Naive thymus-derived CD4-positive, alpha-beta T cell (primary cell): ENCODE results near the gene FBXO8. TPM values are rescaled to one million over a fixed set of nuclear protein-coding genes. Genes with fewer than 3 reads are reported as not detected.

Source experiments
- ATAC-seq: fragments of 150-1000 bp; cut with Tn5 transposase; 2 replicates; pipeline ENCODE4 v1.10.0; 2021; ENCODE audit warnings: mild to moderate bottlenecking, moderate library complexity
- CTCF ChIA-PET: fragments of 350-600 bp; sonication (Branson Sonifier 250); formaldehyde crosslinking; loops from one replicate; lab custom pipeline; 2021; ENCODE audit warnings: antibody characterized with exemption; lab: Charles Lee
- POLR2A ChIA-PET: fragments of 350-600 bp; sonication (Branson Sonifier 250); formaldehyde crosslinking; loops from one replicate; lab custom pipeline; 2021; ENCODE audit warnings: antibody characterized with exemption, inconsistent platforms; lab: Charles Lee
- DNase-seq, 9 donors: peaks; one replicate each; pipeline versions ENCODE4 v3.0.0 to v3.0.0-alpha.2; 2020 to 2022; ENCODE audit warnings: mixed read lengths in 1 of 9
- H3K27ac ChIP-seq: one replicate; pipeline ENCODE4 v1.7.0; 2013; ENCODE audit warnings: mild to moderate bottlenecking, low read depth, low read length, moderate library complexity
- H3K27me3 ChIP-seq, 2 donors: one replicate each; pipeline ENCODE4 v1.7.0; 2013; ENCODE audit warnings: low read length in 2 of 2, mild to moderate bottlenecking in 2 of 2, moderate library complexity in 2 of 2; ENCODE audit not compliant: control insufficient read depth in 2 of 2, insufficient read depth in 2 of 2
- H3K36me3 ChIP-seq, 3 experiments: 1 replicate in 2 of 3; 2 replicates in 1 of 3; pipeline ENCODE4 v1.7.0; 2013; ENCODE audit warnings: low read length in 3 of 3, mild to moderate bottlenecking in 3 of 3, moderate library complexity in 1 of 3; ENCODE audit not compliant: insufficient read depth in 3 of 3, control insufficient read depth in 2 of 3
- H3K4me1 ChIP-seq, 2 donors: one replicate each; pipeline ENCODE4 v1.7.0; 2013; ENCODE audit warnings: low read length in 2 of 2, mild to moderate bottlenecking in 2 of 2, moderate library complexity in 1 of 2; ENCODE audit not compliant: control insufficient read depth in 2 of 2, insufficient read depth in 2 of 2
- H3K4me3 ChIP-seq: 2 replicates; pipeline ENCODE4 v1.7.0; 2013; ENCODE audit warnings: mild to moderate bottlenecking, low read length
- H3K9me3 ChIP-seq, 3 experiments: 1 replicate in 2 of 3; 2 replicates in 1 of 3; pipeline ENCODE4 v1.7.0; 2013; ENCODE audit warnings: low read length in 3 of 3; ENCODE audit not compliant: control insufficient read depth in 2 of 3
- H3K27ac Mint-ChIP-seq, 9 donors: one replicate each; pipeline ENCODE4 v1.8.0; 2020 to 2022; ENCODE audit warnings: mixed read lengths in 9 of 9, mild to moderate bottlenecking in 8 of 9, moderate library complexity in 5 of 9, inconsistent platforms in 2 of 9
- H3K27me3 Mint-ChIP-seq, 5 donors: one replicate each; pipeline ENCODE4 v1.8.0; 2021 to 2022; ENCODE audit warnings: mixed read lengths in 5 of 5, mild to moderate bottlenecking in 1 of 5
- H3K36me3 Mint-ChIP-seq, 5 donors: one replicate each; pipeline ENCODE4 v1.8.0; 2020 to 2022; ENCODE audit warnings: mixed read lengths in 5 of 5, mild to moderate bottlenecking in 3 of 5, inconsistent platforms in 1 of 5
- H3K4me1 Mint-ChIP-seq, 7 donors: one replicate each; pipeline ENCODE4 v1.8.0; 2020 to 2022; ENCODE audit warnings: mixed read lengths in 7 of 7, mild to moderate bottlenecking in 3 of 7, inconsistent platforms in 1 of 7
- H3K4me3 Mint-ChIP-seq, 10 donors: one replicate each; pipeline ENCODE4 v1.8.0; 2020 to 2022; ENCODE audit warnings: mild to moderate bottlenecking in 10 of 10, mixed read lengths in 10 of 10, moderate library complexity in 6 of 10, inconsistent platforms in 2 of 10
- H3K9me3 Mint-ChIP-seq, 11 donors: one replicate each; pipeline ENCODE4 v1.8.0; 2020 to 2022; ENCODE audit warnings: mixed read lengths in 11 of 11, mild to moderate bottlenecking in 4 of 11, inconsistent platforms in 1 of 11, moderate library complexity in 1 of 11
- intact Hi-C, 2 donors: fragments of 100-400 bp; cut with micrococcal nuclease; formaldehyde crosslinking; loops; one replicate each; pipeline ENCODE4 v1.15.1; 2023
- polyA plus RNA-seq, 2 donors: library from polyadenylated mRNA; unstranded; fragments of 300-500 nt; fragmentation: Illumina TruSeq; gene quantifications; one replicate each; pipeline ENCODE4 v1.2.3, GENCODE V29; 2021
- total RNA-seq, 6 experiments: library from RNA in 5 of 6; stranded (reverse) in 5 of 6; gene quantifications; 1 replicate in 5 of 6; 2 replicates in 1 of 6; pipeline ENCODE4 v1.2.3 and lab custom pipeline; 2021 to 2026

The FBXO8 gene
- total and polyA plus RNA-seq, 7 experiments from 2014 or later, result 10.4 to 25.7 (median 17.3) TPM

DNA sequence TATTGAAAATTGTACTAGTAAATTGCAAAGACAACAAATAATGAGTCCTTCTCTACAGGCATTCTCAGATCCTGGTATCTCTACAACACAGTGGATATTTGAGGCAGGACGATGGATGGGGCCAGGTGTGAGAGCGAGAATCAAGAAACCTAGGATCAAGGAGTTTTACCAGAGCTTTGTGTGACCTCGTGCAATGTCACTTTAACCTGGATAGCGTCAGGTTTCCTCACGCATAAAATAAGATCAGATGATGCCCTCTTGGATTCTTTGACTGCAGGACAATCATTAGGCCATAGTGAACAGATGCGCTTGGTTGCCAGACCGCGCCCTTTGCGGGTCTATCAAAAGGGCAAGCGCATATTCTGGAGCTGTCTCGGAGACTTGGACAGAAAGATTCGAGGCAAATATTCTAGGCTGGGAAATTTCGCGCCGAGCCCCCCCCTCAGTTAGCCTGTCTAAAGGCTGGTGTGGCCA, 66.6 kb downstream of the FBXO8 start:
- no peak overlapping the region for H3K27ac Mint-ChIP-seq
- ATAC-seq (no peak), DNase-seq (no peak)
- H3K36me3 Mint-ChIP-seq, result peaks cover 0 to 3% (median 0%) of the 10 kb centered on the region in 5 donors
- Histone ChIP-seq H3K27ac (no peak overlapping the region), H3K36me3 (no peaks in the 10 kb centered on the region), H3K27me3 (peaks cover 25 to 59% of the 10 kb centered on the region in 2 donors), H3K9me3 (no peaks in the 10 kb centered on the region), H3K4me3 (no peak overlapping the region), H3K4me1 (peaks cover 23 to 35% of the 10 kb centered on the region in 2 donors)
- ChIA-PET POLR2A (no interaction called here), CTCF (no interaction called here)
- H3K4me1 Mint-ChIP-seq, result peaks cover 33 to 56% (median 44%) of the 10 kb centered on the region in 7 donors
- intact Hi-C loops, result no loop called here
- H3K9me3 Mint-ChIP-seq, result peaks cover 0 to 12% (median 3%) of the 10 kb centered on the region in 11 donors
- peak overlapping the region in 7 of 10 donors; percentile 36 to 71 (median 61) for H3K4me3 Mint-ChIP-seq
- H3K27me3 Mint-ChIP-seq, result peaks cover 81 to 97% (median 91%) of the 10 kb centered on the region in 5 donors

DNA sequence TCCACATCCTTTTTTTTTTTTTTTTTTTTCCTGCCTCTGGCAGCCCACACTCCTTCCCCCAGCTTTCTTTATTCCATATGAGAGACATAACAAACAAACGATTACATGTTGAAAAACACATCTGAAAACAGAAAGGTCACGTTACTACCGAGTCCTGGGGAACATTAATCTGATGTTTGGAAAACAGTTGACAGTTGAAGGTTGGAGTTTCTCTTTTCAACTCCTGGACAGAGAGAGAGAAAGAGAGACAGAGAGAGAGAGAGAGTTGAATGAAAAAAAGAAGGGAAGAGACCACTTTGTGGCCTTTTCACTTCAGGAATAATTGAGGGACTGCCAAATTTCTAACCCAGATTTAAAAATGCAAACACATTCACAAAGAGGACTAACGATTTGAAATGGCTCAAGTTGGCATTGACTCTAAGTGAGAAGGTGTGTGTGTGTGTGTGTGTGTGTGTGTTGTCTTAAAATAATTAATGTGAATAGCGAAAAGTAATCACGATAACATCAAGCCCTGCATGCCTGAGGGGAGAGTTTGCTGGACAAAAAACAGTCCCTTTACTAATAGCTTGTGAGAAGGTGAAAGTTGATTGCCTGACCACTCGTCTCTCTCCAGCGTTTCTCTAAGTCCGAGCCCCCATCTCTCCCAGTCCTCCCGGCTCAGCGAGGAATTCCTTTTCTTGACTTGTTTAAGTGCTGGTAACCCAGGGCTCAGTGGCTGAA, 67.3 kb downstream of the FBXO8 start:
- H3K36me3 Mint-ChIP-seq, result peaks cover 0 to 3% (median 0%) of the 10 kb centered on the region in 5 donors
- POLR2A ChIA-PET, result no interaction called here
- H3K4me1 Mint-ChIP-seq, result peaks cover 39 to 62% (median 50%) of the 10 kb centered on the region in 7 donors
- intact Hi-C loops, result loop anchor here in 1 of 2 donors (2.0 kb wide), 1 partner anchor 687 kb away; no protein-coding TSS in a partner anchor
- H3K4me3 Mint-ChIP-seq, result peak overlapping the region in 7 of 10 donors; percentile 5 to 66 (median 51)
- H3K27ac Mint-ChIP-seq, result no peak overlapping the region
- CTCF ChIA-PET, result no interaction called here
- H3K27me3 Mint-ChIP-seq, result peaks cover 88 to 97% (median 92%) of the 10 kb centered on the region in 5 donors
- Histone ChIP-seq H3K27me3 (peaks cover 25 to 66% of the 10 kb centered on the region in 2 donors), H3K27ac (no peak overlapping the region), H3K4me3 (no peak overlapping the region), H3K4me1 (peaks cover 23 to 35% of the 10 kb centered on the region in 2 donors), H3K36me3 (no peaks in the 10 kb centered on the region), H3K9me3 (no peaks in the 10 kb centered on the region)
- no peak for DNase-seq
- peaks cover 0 to 12% (median 3%) of the 10 kb centered on the region in 11 donors for H3K9me3 Mint-ChIP-seq
- ATAC-seq, result no peak

DNA sequence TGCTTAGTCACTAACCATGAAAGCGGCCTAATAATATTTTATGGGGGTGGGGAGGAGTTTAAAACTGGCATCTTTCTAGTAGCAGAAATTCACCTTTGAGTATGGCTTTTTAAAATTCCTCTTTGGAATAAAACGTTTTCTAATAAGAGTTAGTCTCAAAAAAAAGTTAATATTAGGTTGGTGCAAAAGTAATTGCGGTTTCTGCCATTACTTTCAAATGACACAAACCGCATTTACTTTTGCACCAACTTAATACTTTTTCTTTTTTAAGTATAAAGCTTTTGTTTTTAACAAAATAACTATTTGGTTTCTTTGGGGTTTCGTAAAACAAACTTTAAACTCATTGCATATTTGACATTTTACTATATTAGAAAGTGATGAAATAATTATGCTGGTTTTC, 68.4 kb downstream of the FBXO8 start:
- H3K4me3 ChIP-seq, result no peak overlapping the region
- no peaks in the 10 kb centered on the region for H3K9me3 ChIP-seq
- H3K27ac ChIP-seq, result no peak overlapping the region
- peaks cover 39 to 62% (median 50%) of the 10 kb centered on the region in 7 donors for H3K4me1 Mint-ChIP-seq
- H3K27me3 ChIP-seq, result peaks cover 25 to 66% of the 10 kb centered on the region in 2 donors
- no peaks in the 10 kb centered on the region for H3K36me3 ChIP-seq
- peak overlapping the region in 6 of 10 donors; percentile 6 to 75 (median 48) for H3K4me3 Mint-ChIP-seq
- POLR2A ChIA-PET, result no interaction called here
- DNase-seq, result no peak
- H3K4me1 ChIP-seq, result peaks cover 23 to 35% of the 10 kb centered on the region in 2 donors
- CTCF ChIA-PET, result no interaction called here
- intact Hi-C loops, result loop anchor here in 1 of 2 donors (2.0 kb wide), 1 partner anchor 686 kb away; no protein-coding TSS in a partner anchor
- H3K9me3 Mint-ChIP-seq, result peaks cover 0 to 12% (median 3%) of the 10 kb centered on the region in 11 donors
- no peak for ATAC-seq
- peaks cover 0 to 3% (median 0%) of the 10 kb centered on the region in 5 donors for H3K36me3 Mint-ChIP-seq
- peak overlapping the region in 2 of 9 donors; percentile 39 to 56 for H3K27ac Mint-ChIP-seq
- peaks cover 89 to 98% (median 96%) of the 10 kb centered on the region in 5 donors for H3K27me3 Mint-ChIP-seq

DNA sequence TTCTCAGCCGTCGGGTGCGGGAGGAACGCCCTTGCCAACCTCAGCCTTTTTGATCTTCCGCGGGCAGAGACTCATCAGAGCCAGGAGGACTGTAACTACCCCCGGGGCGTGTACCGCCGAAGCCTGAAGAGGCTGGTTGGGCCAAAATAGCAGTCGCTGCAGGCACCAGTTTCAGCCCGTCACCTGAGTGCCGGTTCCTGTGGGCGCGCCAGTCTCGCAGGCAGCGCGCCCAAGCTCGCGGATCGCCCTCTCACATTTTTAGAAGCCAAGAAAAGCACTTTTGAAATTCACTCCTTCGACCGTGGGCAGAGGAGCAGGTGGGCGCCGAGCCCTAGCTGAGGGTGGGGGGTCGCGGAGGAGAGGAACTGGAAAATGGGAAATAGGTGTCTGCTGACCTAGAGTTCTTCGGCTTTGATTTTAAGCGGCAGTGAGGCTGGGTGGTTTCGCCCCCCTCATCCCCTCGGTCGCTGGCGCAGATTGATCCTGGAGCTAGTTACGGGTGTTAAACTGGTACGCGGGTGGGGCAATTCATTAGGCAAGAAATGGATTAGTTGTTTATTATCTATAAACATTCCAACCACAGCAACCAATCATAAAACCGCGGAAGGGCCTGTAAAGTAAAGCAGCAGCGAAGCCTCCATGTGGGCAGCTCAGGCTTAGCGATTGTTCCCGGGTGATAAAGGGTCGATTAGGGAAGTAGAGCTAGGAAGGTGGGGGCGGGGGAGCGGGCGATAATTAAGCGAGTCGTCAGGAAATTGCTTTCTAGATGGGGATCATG, 69.2 kb downstream of the FBXO8 start:
- Mint-ChIP-seq H3K36me3 (peaks cover 0 to 3% (median 0%) of the 10 kb centered on the region in 5 donors), H3K4me3 (peak overlapping the region; percentile 21 to 75 (median 61)), H3K4me1 (peaks cover 39 to 62% (median 50%) of the 10 kb centered on the region in 7 donors), H3K27ac (peak overlapping the region in 4 of 9 donors; percentile 2 to 56 (median 22)), H3K9me3 (peaks cover 0 to 12% (median 3%) of the 10 kb centered on the region in 11 donors), H3K27me3 (peaks cover 90 to 98% (median 97%) of the 10 kb centered on the region in 5 donors)
- Histone ChIP-seq H3K27ac (no peak overlapping the region), H3K36me3 (no peaks in the 10 kb centered on the region), H3K4me1 (peaks cover 23 to 35% of the 10 kb centered on the region in 2 donors), H3K9me3 (no peaks in the 10 kb centered on the region), H3K27me3 (peaks cover 25 to 66% of the 10 kb centered on the region in 2 donors), H3K4me3 (peak overlapping the region; percentile 13)
- ChIA-PET POLR2A (no interaction called here), CTCF (no interaction called here)
- ATAC-seq (peak; percentile 20), DNase-seq (peak in 4 of 9 donors; percentile 14 to 23 (median 20))
- intact Hi-C loops, result loop anchor here in 1 of 2 donors (2.0 kb wide), 1 partner anchor 685 kb away; no protein-coding TSS in a partner anchor

DNA sequence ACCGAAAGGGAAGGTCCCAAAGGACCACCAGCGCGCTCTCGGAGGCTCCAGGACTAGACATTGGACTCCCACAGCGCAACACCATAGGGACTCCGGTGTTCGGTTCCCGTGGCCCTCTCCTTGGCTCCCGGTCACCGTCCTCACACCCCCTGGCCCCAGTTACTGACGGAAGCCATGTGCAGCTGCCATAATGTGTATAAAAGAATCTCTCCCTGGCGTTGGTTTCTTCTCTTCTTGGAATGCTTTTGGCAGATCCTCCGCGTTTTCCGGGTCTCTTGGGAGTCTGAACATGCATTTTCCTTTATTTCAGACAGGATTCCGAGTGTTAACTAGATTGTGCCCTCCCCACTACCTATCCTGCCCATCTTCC, 69.8 kb downstream of the FBXO8 start:
- no peak overlapping the region for H3K4me3 ChIP-seq
- no peak for ATAC-seq
- POLR2A ChIA-PET, result no interaction called here
- peaks cover 25 to 64% of the 10 kb centered on the region in 2 donors for H3K27me3 ChIP-seq
- H3K36me3 Mint-ChIP-seq, result peaks cover 0 to 3% (median 0%) of the 10 kb centered on the region in 5 donors
- CTCF ChIA-PET, result no interaction called here
- H3K4me3 Mint-ChIP-seq, result peak overlapping the region; percentile 18 to 75 (median 61)
- no peaks in the 10 kb centered on the region for H3K9me3 ChIP-seq
- no peak overlapping the region for H3K27ac ChIP-seq
- H3K9me3 Mint-ChIP-seq, result peaks cover 0 to 12% (median 3%) of the 10 kb centered on the region in 11 donors
- H3K27ac Mint-ChIP-seq, result no peak overlapping the region
- peaks cover 23 to 35% of the 10 kb centered on the region in 2 donors for H3K4me1 ChIP-seq
- intact Hi-C loops, result loop anchor here in 1 of 2 donors (2.0 kb wide), 1 partner anchor 685 kb away; no protein-coding TSS in a partner anchor
- H3K4me1 Mint-ChIP-seq, result peaks cover 39 to 62% (median 50%) of the 10 kb centered on the region in 7 donors
- peaks cover 90 to 98% (median 97%) of the 10 kb centered on the region in 5 donors for H3K27me3 Mint-ChIP-seq
- no peaks in the 10 kb centered on the region for H3K36me3 ChIP-seq
- no peak for DNase-seq

DNA sequence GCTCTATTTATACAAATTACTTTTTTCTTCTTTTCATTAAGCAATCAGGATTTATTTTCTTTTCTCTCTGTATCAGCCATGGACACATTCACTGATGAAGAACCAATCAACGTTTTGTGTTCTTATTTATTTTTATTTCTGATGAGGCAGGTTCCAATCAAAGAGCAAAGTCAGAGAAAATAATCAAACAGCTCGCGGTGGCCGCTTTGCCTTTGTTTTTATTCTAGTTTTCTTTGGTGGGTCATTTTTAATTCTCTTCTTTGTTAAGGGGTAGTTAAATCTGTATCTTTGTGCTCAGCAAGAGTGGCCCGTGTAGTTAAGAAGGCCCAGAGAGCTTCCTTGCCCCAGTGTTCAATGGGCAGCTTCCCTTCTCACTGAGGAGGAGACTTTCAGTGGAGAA, 71.4 kb downstream of the FBXO8 start:
- POLR2A ChIA-PET, result no interaction called here

More for the DNA sequence above, 71.4 kb downstream of the FBXO8 start:
- Histone ChIP-seq H3K9me3 (no peaks in the 10 kb centered on the region), H3K4me1 (peaks cover 14 to 27% of the 10 kb centered on the region in 2 donors), H3K36me3 (no peaks in the 10 kb centered on the region), H3K27me3 (peaks cover 25 to 48% of the 10 kb centered on the region in 2 donors), H3K27ac (no peak overlapping the region), H3K4me3 (no peak overlapping the region)
- H3K4me1 Mint-ChIP-seq, result peaks cover 30 to 48% (median 39%) of the 10 kb centered on the region in 7 donors
- ATAC-seq (no peak), DNase-seq (no peak)
- peaks cover 83 to 91% (median 89%) of the 10 kb centered on the region in 5 donors for H3K27me3 Mint-ChIP-seq
- H3K4me3 Mint-ChIP-seq, result peak overlapping the region in 9 of 10 donors; percentile 13 to 73 (median 49)
- intact Hi-C loops, result no loop called here
- H3K9me3 Mint-ChIP-seq, result peaks cover 0 to 12% (median 3%) of the 10 kb centered on the region in 11 donors
- H3K36me3 Mint-ChIP-seq, result peaks cover 0 to 3% (median 0%) of the 10 kb centered on the region in 5 donors
- CTCF ChIA-PET, result interaction anchor here (1.2 kb wide), 1 partner anchor 11 kb away, joined by 5 read pairs; no protein-coding TSS in a partner anchor
- H3K27ac Mint-ChIP-seq, result no peak overlapping the region
